Measurements from ENCODE around the gene CFAP100.

The CFAP100 gene

GRCh38 chr3:126345641-126346460, 48.9 kb upstream of the CFAP100 start:
- Histone ChIP-seq H3K36me3 (ENCODE audit: control insufficient read depth in 2 of 2, insufficient read depth in 1 of 2, low read length in 2 of 2) (peaks cover 0 to 8% of the 10 kb centered on the region in 2 experiments; a peak in 1 of 3 replicates), H3K4me3 (ENCODE audit: low read depth, low read length) (no peak overlapping the region), H3K27ac (ENCODE audit: extremely low read depth, low read depth, low read length) (no peak overlapping the region), H3K9me3 (ENCODE audit: control insufficient read depth, insufficient read depth, low read depth, low read length) (no peaks in the 10 kb centered on the region), H3K4me1 (ENCODE audit: control insufficient read depth, insufficient read depth, low read length) (no peaks in the 10 kb centered on the region)
- ChIA-PET POLR2A (no interaction called here), CTCF (interaction anchor here (1.2 kb wide), 1 partner anchor 43 kb away, joined by 3 read pairs; no protein-coding TSS in a partner anchor)
- no peak for TF ChIP-seq ZNF140 (tag by site-specific recombination; IDR thresholded peaks at IDR 0.05)
- TF ChIP-seq ZNF677 (tag by site-specific recombination; IDR thresholded peaks at IDR 0.05): no peak
- TF ChIP-seq ZNF175 (tag by site-specific recombination; IDR thresholded peaks at IDR 0.05): no peak
- no peak for TF ChIP-seq HOXD13 (CRISPR knock-in tag; IDR thresholded peaks at IDR 0.05; ENCODE audit: borderline replicate concordance)
- no peak for TF ChIP-seq ZNF292 (tag by site-specific recombination; IDR thresholded peaks at IDR 0.05; ENCODE audit: borderline replicate concordance, low read depth)
- TF ChIP-seq ZNF366 (tag by site-specific recombination; conservative IDR thresholded peaks at IDR 0.05): no peak
- TF ChIP-seq EGR2 (tag by site-specific recombination; IDR thresholded peaks at IDR 0.05; ENCODE audit: low read depth): no peak
- TF ChIP-seq ZNF121 (tag by site-specific recombination; IDR thresholded peaks at IDR 0.05): no peak
- TF ChIP-seq ZNF558 (tag by site-specific recombination; IDR thresholded peaks at IDR 0.05): no peak
- no peak for TF ChIP-seq ZBTB20 (tag by site-specific recombination; IDR thresholded peaks at IDR 0.05)
- TF ChIP-seq PRDM10 (tag by site-specific recombination; IDR thresholded peaks at IDR 0.05): no peak
- TF ChIP-seq ZNF610 (tag by site-specific recombination; IDR thresholded peaks at IDR 0.05; ENCODE audit: borderline replicate concordance): no peak
- TF ChIP-seq ZNF169 (tag by site-specific recombination; IDR thresholded peaks at IDR 0.05): no peak
- no peak for TF ChIP-seq ZNF488 (tag by site-specific recombination; IDR thresholded peaks at IDR 0.05)
- no peak for TF ChIP-seq ZEB2 (tag by site-specific recombination; IDR thresholded peaks at IDR 0.05)
- no peak for TF ChIP-seq ZNF555 (tag by site-specific recombination; conservative IDR thresholded peaks at IDR 0.05)
- no peak for TF ChIP-seq GLIS2 (tag by site-specific recombination; IDR thresholded peaks at IDR 0.05)
- TF ChIP-seq PRDM4 (tag by site-specific recombination; IDR thresholded peaks at IDR 0.05): no peak

GRCh38 chr3:126346466-126346865, 48.2 kb upstream of the CFAP100 start:
- Histone ChIP-seq H3K4me3 (ENCODE audit: low read depth, low read length) (no peak overlapping the region), H3K9me3 (ENCODE audit: control insufficient read depth, insufficient read depth, low read depth, low read length) (no peaks in the 10 kb centered on the region), H3K36me3 (ENCODE audit: control insufficient read depth in 2 of 2, insufficient read depth in 1 of 2, low read length in 2 of 2) (peaks cover 0 to 14% of the 10 kb centered on the region in 2 experiments; a peak in 1 of 3 replicates), H3K27ac (ENCODE audit: extremely low read depth, low read depth, low read length) (no peak overlapping the region), H3K4me1 (ENCODE audit: control insufficient read depth, insufficient read depth, low read length) (no peaks in the 10 kb centered on the region)
- TF ChIP-seq ZNF624 (tag by site-specific recombination; IDR thresholded peaks at IDR 0.05) (no peak), ZNF768 (tag by site-specific recombination; IDR thresholded peaks at IDR 0.05) (no peak), ZNF560 (tag by site-specific recombination; IDR thresholded peaks at IDR 0.05; ENCODE audit: borderline replicate concordance) (no peak), ZFP69B (tag by site-specific recombination; IDR thresholded peaks at IDR 0.05) (no peak), TCF7L2 (IDR thresholded peaks at IDR 0.05; ENCODE audit: borderline replicate concordance, low read depth, low read length) (no peak)
- ChIA-PET POLR2A (no interaction called here), CTCF (interaction anchor here (1.2 kb wide), 1 partner anchor 42 kb away, joined by 3 read pairs; no protein-coding TSS in a partner anchor)
